HEK293 (cell line): ENCODE results near the gene ANTXR1.

Experiments used
- CTCF ChIA-PET: fragments of 350-600 bp; formaldehyde crosslinking; extraction: SDS; loops from one replicate; lab custom pipeline; 2021; ENCODE audit warnings: antibody characterized with exemption; lab: Yijun Ruan, JAX
- POLR2A ChIA-PET: fragments of 300-600 bp; formaldehyde crosslinking; extraction: SDS; loops from one replicate; lab custom pipeline; 2020; ENCODE audit warnings: antibody characterized with exemption, inconsistent platforms; lab: Yijun Ruan, JAX
- H3K27ac ChIP-seq: fragments of 200-500 bp; sonication (Bioruptor generic); 2 replicates; pipeline ENCODE4 v1.5.1; 2014; ENCODE audit warnings: low read depth, low read length, control low read depth, inconsistent platforms; ENCODE audit errors: extremely low read depth
- H3K36me3 ChIP-seq, 2 experiments: fragments of 200-500 bp in 1 of 2; sonication (Bioruptor generic) in 1 of 2; 1 replicate in 1 of 2; 2 replicates in 1 of 2; pipeline ENCODE4 v1.5.1; 2014 to 2017; ENCODE audit warnings: inconsistent platforms in 2 of 2, low read length in 2 of 2; ENCODE audit not compliant: control insufficient read depth in 2 of 2, insufficient read depth in 1 of 2
- H3K4me1 ChIP-seq: fragments of 200-500 bp; sonication (Bioruptor generic); 2 replicates; pipeline ENCODE4 v1.5.1; 2014; ENCODE audit warnings: mild to moderate bottlenecking, low read length, inconsistent platforms; ENCODE audit not compliant: control insufficient read depth, insufficient read depth
- H3K4me3 ChIP-seq: 2 replicates; pipeline ENCODE4 v1.5.1; 2011; ENCODE audit warnings: low read depth, mild to moderate bottlenecking, control low read depth, low read length, moderate library complexity
- H3K9me3 ChIP-seq: fragments of 200-500 bp; sonication (Bioruptor generic); 2 replicates; pipeline ENCODE4 v1.5.1; 2014; ENCODE audit warnings: low read depth, low read length, inconsistent platforms; ENCODE audit not compliant: control insufficient read depth, insufficient read depth
- ATF2 ChIP-seq: fragments of 450-650 bp; formaldehyde crosslinking; IDR thresholded peaks from 2 replicates; pipeline ENCODE4 v1.5.1; 2016; ENCODE audit warnings: missing biosample characterization, missing genetic modification characterization, low read depth
- KLF7 ChIP-seq: fragments of 450-650 bp; formaldehyde crosslinking; IDR thresholded peaks from 2 replicates; pipeline ENCODE4 v1.5.1; 2016; ENCODE audit warnings: missing biosample characterization, missing genetic modification characterization, borderline replicate concordance
- PRDM1 ChIP-seq: fragments of 450-650 bp; formaldehyde crosslinking; IDR thresholded peaks from 2 replicates; pipeline ENCODE4; 2016; ENCODE audit warnings: missing biosample characterization, missing genetic modification characterization
- SCRT2 ChIP-seq: fragments of 450-650 bp; formaldehyde crosslinking; IDR thresholded peaks from 2 replicates; pipeline ENCODE4 v1.5.1; 2016; ENCODE audit warnings: missing biosample characterization, missing genetic modification characterization
- TCF7L2 ChIP-seq: IDR thresholded peaks from 2 replicates; pipeline ENCODE4 v1.6.1; 2011; ENCODE audit warnings: low read depth, mild to moderate bottlenecking, inconsistent platforms, low read length, moderate library complexity, borderline replicate concordance
- WT1 ChIP-seq: fragments of 450-650 bp; formaldehyde crosslinking; IDR thresholded peaks from 2 replicates; pipeline ENCODE4 v1.5.1; 2016; ENCODE audit warnings: missing biosample characterization, missing genetic modification characterization
- ZBTB7A ChIP-seq: fragments of 450-650 bp; formaldehyde crosslinking; IDR thresholded peaks from 2 replicates; pipeline ENCODE4 v1.5.1; 2016; ENCODE audit warnings: low read depth, missing biosample characterization, missing genetic modification characterization
- ZNF114 ChIP-seq: fragments of 450-650 bp; formaldehyde crosslinking; IDR thresholded peaks from 2 replicates; pipeline ENCODE4 v1.5.0; 2017; ENCODE audit warnings: missing biosample characterization, missing genetic modification characterization
- ZNF146 ChIP-seq: fragments of 450-650 bp; formaldehyde crosslinking; IDR thresholded peaks from 2 replicates; pipeline ENCODE4 v1.5.1; 2016; ENCODE audit warnings: missing biosample characterization, missing genetic modification characterization
- ZNF157 ChIP-seq: fragments of 450-650 bp; formaldehyde crosslinking; IDR thresholded peaks from 2 replicates; pipeline ENCODE4 v1.5.1; 2016; ENCODE audit warnings: missing biosample characterization, missing genetic modification characterization
- ZNF175 ChIP-seq: fragments of 450-650 bp; formaldehyde crosslinking; IDR thresholded peaks from 2 replicates; pipeline ENCODE4 v1.5.1; 2016; ENCODE audit warnings: missing biosample characterization, missing genetic modification characterization
- ZNF211 ChIP-seq: fragments of 450-650 bp; formaldehyde crosslinking; IDR thresholded peaks from 2 replicates; pipeline ENCODE4 v1.5.1; 2016; ENCODE audit warnings: low read depth, missing biosample characterization, missing genetic modification characterization
- ZNF341 ChIP-seq: fragments of 450-650 bp; formaldehyde crosslinking; IDR thresholded peaks from 2 replicates; pipeline ENCODE4; 2016; ENCODE audit warnings: low read depth, missing biosample characterization, missing genetic modification characterization
- ZNF366 ChIP-seq: fragments of 450-650 bp; formaldehyde crosslinking; conservative IDR thresholded peaks from 2 replicates; pipeline ENCODE4 v1.5.1; 2016; ENCODE audit warnings: missing biosample characterization, missing genetic modification characterization
- ZNF37A ChIP-seq: fragments of 450-650 bp; IDR thresholded peaks from 2 replicates; pipeline ENCODE4 v1.5.1; 2018; ENCODE audit warnings: missing biosample characterization, missing genetic modification characterization
- ZNF621 ChIP-seq: fragments of 450-650 bp; formaldehyde crosslinking; IDR thresholded peaks from 2 replicates; pipeline ENCODE4 v1.5.1; 2017; ENCODE audit warnings: missing biosample characterization, missing genetic modification characterization
- ZNF626 ChIP-seq: fragments of 450-650 bp; sonication (Bioruptor Pico); formaldehyde crosslinking; IDR thresholded peaks from 2 replicates; pipeline ENCODE4 v1.5.1; 2018; ENCODE audit warnings: missing biosample characterization, missing genetic modification characterization, inconsistent platforms
- ZNF837 ChIP-seq: fragments of 450-650 bp; formaldehyde crosslinking; IDR thresholded peaks from 2 replicates; pipeline ENCODE4 v1.5.1; 2016; ENCODE audit warnings: missing biosample characterization, missing genetic modification characterization
- ZNF843 ChIP-seq: fragments of 450-650 bp; formaldehyde crosslinking; IDR thresholded peaks from 2 replicates; pipeline ENCODE4 v1.5.1; 2016; ENCODE audit warnings: missing biosample characterization, missing genetic modification characterization

The ANTXR1 gene

GRCh38 chr2:68970566-68971265, 42.3 kb upstream of the ANTXR1 start:
- TF ChIP-seq ZNF626 (tag by site-specific recombination) (no peak), ZNF843 (tag by site-specific recombination) (no peak), SCRT2 (no peak), PRDM1 (tag by site-specific recombination) (no peak), KLF7 (tag by site-specific recombination) (no peak), ZNF37A (tag by site-specific recombination) (no peak), ATF2 (tag by site-specific recombination) (no peak)
- Histone ChIP-seq H3K36me3 (no peaks in the 10 kb centered on the region), H3K27ac (no peak overlapping the region), H3K4me3 (no peak overlapping the region), H3K4me1 (no peaks in the 10 kb centered on the region), H3K9me3 (no peaks in the 10 kb centered on the region)
- CTCF ChIA-PET, result no interaction called here
- POLR2A ChIA-PET, result no interaction called here

GRCh38 chr2:68971591-68972231, 41.3 kb upstream of the ANTXR1 start:
- Histone ChIP-seq H3K9me3 (no peaks in the 10 kb centered on the region), H3K36me3 (no peaks in the 10 kb centered on the region), H3K27ac (no peak overlapping the region), H3K4me1 (no peaks in the 10 kb centered on the region), H3K4me3 (no peak overlapping the region)
- CTCF ChIA-PET, result no interaction called here
- POLR2A ChIA-PET, result no interaction called here
- no peak for TF ChIP-seq ZNF114 (tag by site-specific recombination)
- TF ChIP-seq ZNF211 (tag by site-specific recombination), result no peak
- TF ChIP-seq ZBTB7A (tag by site-specific recombination), result no peak
- TF ChIP-seq ZNF341 (tag by site-specific recombination), result no peak
- TF ChIP-seq ZNF621 (tag by site-specific recombination), result no peak
- TF ChIP-seq ZNF175, result no peak
- TF ChIP-seq ZNF157 (tag by site-specific recombination), result no peak
- TF ChIP-seq ZNF366 (tag by site-specific recombination), result no peak
- TF ChIP-seq WT1, result no peak
- no peak for TF ChIP-seq ZNF837 (tag by site-specific recombination)
- no peak for TF ChIP-seq ZNF37A (tag by site-specific recombination)
- no peak for TF ChIP-seq TCF7L2
- TF ChIP-seq, all 188 proteins: peak for 0

- TF ChIP-seq SCRT2 (peak; percentile 61; the same call in 1 of the 2 replicates), ZNF146 (tag by site-specific recombination) (no peak)
- ChIA-PET CTCF (interaction anchor here (1.5 kb wide), 1 partner anchor 31 kb away, joined by 4 read pairs; no protein-coding TSS in a partner anchor), POLR2A (no interaction called here)
- Histone ChIP-seq H3K9me3 (no peaks in the 10 kb centered on the region), H3K36me3 (no peaks in the 10 kb centered on the region), H3K4me3 (no peak within 1 kb of the TSS), H3K4me1 (no peaks in the 10 kb centered on the region), H3K27ac (no peak within 1 kb of the TSS)
Observed at GRCh38 chr2:68974251-68974650, 38.7 kb upstream of the ANTXR1 start, which contains the start of gene GKN1. GKN1 (plus strand) TSS chr2:68974636; CDS start chr2:68974678, 42 bp downstream.
